ENCODE data around the gene MYCBP. TPM values are rescaled to one million over a fixed set of nuclear protein-coding genes. Genes with fewer than 3 reads are reported as not detected.

The MYCBP gene
- polyA plus RNA-seq, 1 donor (not counting 4 experiments of a cell fraction or from before 2014, with no cell fraction given), result 39.9 TPM

DNA sequence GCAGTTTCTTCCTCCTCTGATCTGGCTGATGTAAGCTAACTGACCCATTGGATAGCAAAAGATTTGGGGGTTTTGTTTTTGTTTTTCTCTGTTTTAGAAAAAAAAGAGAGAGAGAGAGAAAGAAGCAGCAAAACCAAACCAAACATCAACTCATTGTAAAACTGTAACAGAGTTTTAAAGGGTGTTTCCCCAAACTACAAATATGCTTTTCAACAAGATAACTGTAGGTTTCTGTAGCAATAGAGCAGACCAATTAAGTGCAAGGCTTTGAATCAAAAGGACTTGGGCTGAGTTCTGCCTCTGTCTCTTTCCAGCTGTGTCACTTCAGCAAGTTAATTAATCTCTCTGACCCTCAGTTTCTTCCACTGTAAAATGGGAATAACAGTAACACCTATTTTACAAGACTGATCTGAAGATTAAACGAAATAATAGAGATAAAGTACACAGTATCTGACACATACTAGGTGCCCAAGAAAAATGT is 58.1 kb downstream of the MYCBP start:
- Histone ChIP-seq H3K27me3 (ENCODE audit: control insufficient read depth, extremely low read depth, insufficient read depth, low read length) (peaks cover 73% of the 10 kb centered on the region), H3K9me1 (ENCODE audit: control insufficient read depth, extremely low read depth, insufficient read depth, low read length) (no peaks in the 10 kb centered on the region), H3K4me3 (ENCODE audit: control insufficient read depth in 2 of 3, extremely low read depth in 1 of 3, insufficient read depth in 2 of 3, low read depth in 1 of 3, low read length in 3 of 3) (no peak overlapping the region), H3K9ac (ENCODE audit: control insufficient read depth, extremely low read depth, insufficient read depth, low read length) (no peak overlapping the region), H3K4me2 (ENCODE audit: control insufficient read depth, extremely low read depth, insufficient read depth, low read depth, low read length) (no peak overlapping the region), H3K9me3 (ENCODE audit: control insufficient read depth, low read depth, low read length) (no peaks in the 10 kb centered on the region), H4K20me1 (ENCODE audit: control insufficient read depth, extremely low read depth, insufficient read depth, low read length) (no peaks in the 10 kb centered on the region), H3K79me2 (ENCODE audit: control insufficient read depth, insufficient read depth, low read length) (no peaks in the 10 kb centered on the region), H3K27ac (ENCODE audit: control insufficient read depth, insufficient read depth, low read length) (no peak overlapping the region), H2AFZ (ENCODE audit: control insufficient read depth, low read length) (no peak overlapping the region), H3K4me1 (ENCODE audit: control insufficient read depth, extremely low read depth, insufficient read depth, low read length) (no peaks in the 10 kb centered on the region), H3K36me3 (ENCODE audit: control insufficient read depth in 2 of 2, extremely low read depth in 1 of 2, insufficient read depth in 2 of 2, low read length in 2 of 2) (no peaks in the 10 kb centered on the region)
- TF ChIP-seq, protein P1, sequence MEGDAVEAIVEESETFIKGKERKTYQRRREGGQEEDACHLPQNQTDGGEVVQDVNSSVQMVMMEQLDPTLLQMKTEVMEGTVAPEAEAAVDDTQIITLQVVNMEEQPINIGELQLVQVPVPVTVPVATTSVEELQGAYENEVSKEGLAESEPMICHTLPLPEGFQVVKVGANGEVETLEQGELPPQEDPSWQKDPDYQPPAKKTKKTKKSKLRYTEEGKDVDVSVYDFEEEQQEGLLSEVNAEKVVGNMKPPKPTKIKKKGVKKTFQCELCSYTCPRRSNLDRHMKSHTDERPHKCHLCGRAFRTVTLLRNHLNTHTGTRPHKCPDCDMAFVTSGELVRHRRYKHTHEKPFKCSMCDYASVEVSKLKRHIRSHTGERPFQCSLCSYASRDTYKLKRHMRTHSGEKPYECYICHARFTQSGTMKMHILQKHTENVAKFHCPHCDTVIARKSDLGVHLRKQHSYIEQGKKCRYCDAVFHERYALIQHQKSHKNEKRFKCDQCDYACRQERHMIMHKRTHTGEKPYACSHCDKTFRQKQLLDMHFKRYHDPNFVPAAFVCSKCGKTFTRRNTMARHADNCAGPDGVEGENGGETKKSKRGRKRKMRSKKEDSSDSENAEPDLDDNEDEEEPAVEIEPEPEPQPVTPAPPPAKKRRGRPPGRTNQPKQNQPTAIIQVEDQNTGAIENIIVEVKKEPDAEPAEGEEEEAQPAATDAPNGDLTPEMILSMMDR (optimal IDR thresholded peaks at IDR 0.05 in 1 of 3, IDR thresholded peaks at IDR 0.05 in 1 of 3, conservative IDR thresholded peaks at IDR 0.05 in 1 of 3; ENCODE audit: extremely low read depth in 1 of 3, insufficient read depth in 2 of 3, low read length in 3 of 3), result no peak
- no peak for TF ChIP-seq EZH2 (IDR thresholded peaks at IDR 0.05; ENCODE audit: low read length)
- no peak for FAIRE-seq
- no peak for DNase-seq (ENCODE audit: low read depth, low spot score)
- dilution Hi-C loops (cut with MboI; ENCODE audit: extremely low pct_ligation_motif_present, low sequenced_read_pairs), result loop anchor here (25.0 kb wide), 1 partner anchor 278 kb away; no protein-coding TSS in a partner anchor

DNA sequence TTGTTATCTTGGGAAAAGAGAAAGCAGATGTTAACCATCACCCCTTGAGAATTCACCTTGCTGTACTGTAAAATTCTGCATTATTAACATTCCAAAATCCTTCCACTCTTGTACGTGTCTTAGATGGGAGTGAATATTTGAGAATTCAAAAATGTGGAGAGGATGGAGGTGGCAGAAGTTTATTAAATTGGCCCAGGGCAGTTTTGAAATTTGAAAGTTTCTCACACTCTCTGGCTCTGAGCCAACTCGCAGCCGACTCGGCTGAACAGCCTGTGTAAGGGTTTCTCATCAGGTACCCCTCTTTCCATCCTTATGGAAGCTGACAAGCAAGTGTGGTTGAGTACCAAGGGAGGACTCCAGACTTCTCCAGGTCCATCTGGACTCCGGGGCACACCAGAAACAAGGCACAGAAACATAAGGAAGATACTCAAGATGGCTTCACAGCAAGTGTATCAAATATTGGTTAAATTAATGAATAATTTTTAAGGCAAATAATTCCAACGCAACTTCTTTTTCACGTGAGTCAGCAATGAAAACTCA is 58.6 kb downstream of the MYCBP start:
- no peak overlapping the region for H3K4me3 ChIP-seq (ENCODE audit: control insufficient read depth in 2 of 3, extremely low read depth in 1 of 3, insufficient read depth in 2 of 3, low read depth in 1 of 3, low read length in 3 of 3)
- H3K79me2 ChIP-seq (ENCODE audit: control insufficient read depth, insufficient read depth, low read length), result no peaks in the 10 kb centered on the region
- TF ChIP-seq EZH2 (IDR thresholded peaks at IDR 0.05; ENCODE audit: low read length), result no peak
- TF ChIP-seq, protein P1 (optimal IDR thresholded peaks at IDR 0.05 in 1 of 3, IDR thresholded peaks at IDR 0.05 in 1 of 3, conservative IDR thresholded peaks at IDR 0.05 in 1 of 3; ENCODE audit: extremely low read depth in 1 of 3, insufficient read depth in 2 of 3, low read length in 3 of 3), result no peak
- H4K20me1 ChIP-seq (ENCODE audit: control insufficient read depth, extremely low read depth, insufficient read depth, low read length), result no peaks in the 10 kb centered on the region
- peaks cover 70% of the 10 kb centered on the region for H3K27me3 ChIP-seq (ENCODE audit: control insufficient read depth, extremely low read depth, insufficient read depth, low read length)
- DNase-seq (ENCODE audit: low read depth, low spot score) (no peak), FAIRE-seq (no peak)
- dilution Hi-C loops (cut with MboI; ENCODE audit: extremely low pct_ligation_motif_present, low sequenced_read_pairs), result loop anchor here (25.0 kb wide), 1 partner anchor 277 kb away; no protein-coding TSS in a partner anchor
- H3K27ac ChIP-seq (ENCODE audit: control insufficient read depth, insufficient read depth, low read length), result no peak overlapping the region
- no peaks in the 10 kb centered on the region for H3K36me3 ChIP-seq (ENCODE audit: control insufficient read depth in 2 of 2, extremely low read depth in 1 of 2, insufficient read depth in 2 of 2, low read length in 2 of 2)
- no peaks in the 10 kb centered on the region for H3K9me1 ChIP-seq (ENCODE audit: control insufficient read depth, extremely low read depth, insufficient read depth, low read length)
- no peak overlapping the region for H3K9ac ChIP-seq (ENCODE audit: control insufficient read depth, extremely low read depth, insufficient read depth, low read length)
- no peak overlapping the region for H3K4me2 ChIP-seq (ENCODE audit: control insufficient read depth, extremely low read depth, insufficient read depth, low read depth, low read length)
- no peaks in the 10 kb centered on the region for H3K9me3 ChIP-seq (ENCODE audit: control insufficient read depth, low read depth, low read length)
- no peak overlapping the region for H2AFZ ChIP-seq (ENCODE audit: control insufficient read depth, low read length)
- no peaks in the 10 kb centered on the region for H3K4me1 ChIP-seq (ENCODE audit: control insufficient read depth, extremely low read depth, insufficient read depth, low read length)

Data from keratinocyte (primary cell).